Prostate gland (tissue), 2 donors: ENCODE measurements around the gene EEFSEC. TPM values are rescaled to one million over a fixed set of nuclear protein-coding genes. Genes with fewer than 3 reads are reported as not detected.

Experiments used
- DNase-seq: peaks from one replicate; pipeline ENCODE4 v3.0.0-alpha.2; 2019; ENCODE audit warnings: low spot score
- H3K27ac ChIP-seq, 2 donors: fragments of 200-600 bp; sonication (generic); 2 replicates each; pipeline ENCODE4 v1.5.1; 2017 to 2019
- H3K27me3 ChIP-seq: fragments of 200-600 bp; sonication (generic); replicated peaks from 2 replicates; pipeline ENCODE4 v1.5.1; 2019; ENCODE audit not compliant: insufficient read depth
- H3K36me3 ChIP-seq, 2 donors: fragments of 200-600 bp; sonication (generic); 1 replicate in 1 of 2; 2 replicates in 1 of 2; pipeline versions ENCODE4 v1.5.1 to v1.8.1; 2017 to 2019
- H3K4me1 ChIP-seq: fragments of 200-600 bp; sonication (generic); replicated peaks from 2 replicates; pipeline ENCODE4 v1.5.1; 2019
- H3K4me3 ChIP-seq, 2 donors: fragments of 200-600 bp; sonication (generic); 2 replicates each; pipeline ENCODE4 v1.5.1; 2017 to 2019
- H3K9me3 ChIP-seq: fragments of 200-600 bp; sonication (generic); 2 replicates; pipeline ENCODE4 v1.5.1; 2017
- CTCF ChIP-seq, 4 experiments: fragments of 200-600 bp in 2 of 4; fragments of 450-650 bp in 2 of 4; sonication (generic) in 2 of 4; IDR thresholded peaks; 1 replicate in 3 of 4; 2 replicates in 1 of 4; pipeline ENCODE4 v1.5.1; 2016 to 2019; ENCODE audit warnings: antibody characterized with exemption in 4 of 4, mild to moderate bottlenecking in 2 of 4, moderate library complexity in 2 of 4
- POLR2A ChIP-seq: fragments of 450-650 bp; IDR thresholded peaks from one replicate; pipeline ENCODE4 v1.6.1; 2016; ENCODE audit warnings: antibody characterized with exemption, mild to moderate bottlenecking
- POLR2AphosphoS5 ChIP-seq: sonication (generic); formaldehyde crosslinking; IDR thresholded peaks from one replicate; pipeline ENCODE4 v1.6.1; 2017; ENCODE audit warnings: antibody characterized with exemption
- WGBS: methylation state at CpG from one replicate; pipeline ENCODE4 v1.1.5; 2018; 5-methylcytosine and 5-hydroxymethylcytosine counted together
- intact Hi-C: fragments of 100-400 bp; cut with DNase I; formaldehyde crosslinking; loops from one replicate; pipeline ENCODE4 v1.14.2; 2022
- total RNA-seq, 2 donors: library from RNA; depleted of rRNA; stranded (reverse); fragments of >200 nt; gene quantifications; one replicate each; pipeline ENCODE4 v1.1.0, GENCODE V29; 2016

Gene EEFSEC
- total RNA-seq, 2 donors from 2014 or later: 24.7 to 26.1 TPM

DNA sequence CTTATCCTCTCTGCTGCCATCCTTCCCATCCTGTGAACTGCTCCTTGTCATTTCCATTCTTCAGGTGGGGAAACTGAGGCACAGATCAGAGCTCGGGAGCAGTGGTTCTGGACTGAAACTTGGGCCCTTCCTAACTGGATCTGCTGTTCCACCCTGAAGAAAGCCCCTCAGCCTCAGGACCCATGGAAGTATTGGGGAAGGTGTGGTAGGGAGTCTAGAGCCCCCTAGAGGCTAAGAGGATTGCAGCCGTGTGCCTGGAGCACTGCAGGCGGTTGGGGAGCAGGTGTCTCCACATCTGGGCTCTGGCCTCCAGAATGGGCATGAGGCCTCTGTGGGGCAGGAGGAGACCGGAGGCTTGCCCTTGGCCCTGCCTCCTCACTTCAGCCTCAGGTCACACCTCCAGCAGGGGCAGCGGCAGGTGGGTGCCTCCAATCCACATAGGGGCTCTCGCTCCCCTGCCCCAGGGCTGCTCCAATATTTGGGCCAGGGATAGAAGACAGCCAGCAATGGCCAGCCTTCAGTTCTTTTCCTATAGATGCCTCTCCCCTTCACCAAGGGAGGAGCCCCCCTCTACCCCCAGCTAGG is 285.3 kb downstream of the EEFSEC start:
- no peak for DNase-seq
- no peaks in the 10 kb centered on the region for H3K36me3 ChIP-seq
- no peaks in the 10 kb centered on the region for H3K9me3 ChIP-seq
- 84% methylated on average over 6 of the region's 6 CpGs for WGBS
- no peaks in the 10 kb centered on the region for H3K27me3 ChIP-seq
- intact Hi-C loops: no loop called here
- H3K4me1 ChIP-seq: peaks cover 4% of the 10 kb centered on the region
- H3K27ac ChIP-seq: no peak overlapping the region
- no peak overlapping the region for H3K4me3 ChIP-seq
- TF ChIP-seq POLR2AphosphoS5: no peak
- TF ChIP-seq POLR2A: no peak
- TF ChIP-seq CTCF (IDR thresholded peaks at IDR 0.05): no peak

GRCh38 chr3:128439226-128439625 is 285.9 kb downstream of the EEFSEC start:
- no peak for TF ChIP-seq POLR2A
- TF ChIP-seq CTCF (IDR thresholded peaks at IDR 0.05): no peak
- TF ChIP-seq POLR2AphosphoS5: no peak
- H3K9me3 ChIP-seq: no peaks in the 10 kb centered on the region
- intact Hi-C loops: no loop called here
- H3K36me3 ChIP-seq: no peaks in the 10 kb centered on the region
- peaks cover 4% of the 10 kb centered on the region for H3K4me1 ChIP-seq
- H3K27ac ChIP-seq: no peak overlapping the region
- no peak overlapping the region for H3K4me3 ChIP-seq
- H3K27me3 ChIP-seq: no peaks in the 10 kb centered on the region
- 51% methylated on average over 3 of the region's 3 CpGs for WGBS
- DNase-seq: no peak

- no peaks in the 10 kb centered on the region for H3K27me3 ChIP-seq
- H3K9me3 ChIP-seq: no peaks in the 10 kb centered on the region
- no peaks in the 10 kb centered on the region for H3K36me3 ChIP-seq
- DNase-seq: no peak
- no peaks in the 10 kb centered on the region for H3K4me1 ChIP-seq
- intact Hi-C loops: no loop called here
- H3K27ac ChIP-seq: no peak overlapping the region
- H3K4me3 ChIP-seq: no peak overlapping the region
- TF ChIP-seq POLR2A: no peak
- no peak for TF ChIP-seq CTCF (IDR thresholded peaks at IDR 0.05)
- TF ChIP-seq POLR2AphosphoS5: no peak
- WGBS: 94% methylated on average over 7 of the region's 7 CpGs
Measured at GRCh38 chr3:128442070-128442469, 288.8 kb downstream of the EEFSEC start.

DNA sequence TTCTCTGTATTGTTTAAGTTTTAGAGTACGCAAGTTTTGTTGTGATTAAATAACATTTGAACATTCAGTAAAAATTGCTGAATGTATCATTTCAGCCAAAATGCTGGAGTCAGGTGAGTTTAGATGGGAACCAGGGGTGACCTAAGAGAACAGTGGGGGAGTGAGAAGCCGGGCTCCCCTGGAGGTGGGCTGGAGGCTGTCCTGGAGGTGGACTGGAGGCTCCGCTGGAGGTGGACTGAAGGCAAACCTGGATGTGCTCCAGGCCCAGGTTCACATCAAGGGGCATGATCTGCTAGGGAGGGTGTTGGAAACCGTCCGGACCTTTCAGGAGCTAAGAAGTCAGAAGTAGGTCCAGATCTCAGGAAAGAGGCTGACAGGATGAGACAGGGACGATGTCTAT is 289.7 kb downstream of the EEFSEC start:
- DNase-seq: no peak
- intact Hi-C loops: no loop called here
- WGBS: 90% methylated on average over 6 of the region's 6 CpGs
- no peak overlapping the region for H3K4me3 ChIP-seq
- no peaks in the 10 kb centered on the region for H3K9me3 ChIP-seq
- H3K4me1 ChIP-seq: no peaks in the 10 kb centered on the region
- H3K27ac ChIP-seq: no peak overlapping the region
- H3K36me3 ChIP-seq: no peaks in the 10 kb centered on the region
- H3K27me3 ChIP-seq: no peaks in the 10 kb centered on the region
- TF ChIP-seq POLR2AphosphoS5: no peak
- no peak for TF ChIP-seq CTCF (IDR thresholded peaks at IDR 0.05)
- TF ChIP-seq POLR2A: no peak

DNA sequence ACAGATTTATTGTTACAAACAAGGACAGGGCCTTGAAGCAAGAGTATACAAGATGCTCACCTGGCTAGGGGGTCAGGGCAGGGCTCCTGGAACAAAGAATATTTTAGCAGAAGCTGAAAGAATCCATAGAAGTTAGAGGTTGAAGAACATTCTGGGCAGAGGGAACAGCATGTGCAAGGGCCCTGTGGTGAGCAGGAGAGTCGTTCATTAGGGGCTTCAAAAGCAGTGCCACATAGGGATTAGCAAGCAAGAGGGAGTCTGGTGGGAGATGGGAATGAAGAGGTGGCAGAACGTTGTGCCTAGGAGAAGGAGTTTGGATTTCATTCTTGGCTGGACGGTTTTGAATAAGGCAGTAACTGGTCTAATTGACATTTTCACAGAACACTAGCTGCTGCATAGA is 290.5 kb downstream of the EEFSEC start:
- Histone ChIP-seq H3K36me3 (no peaks in the 10 kb centered on the region), H3K9me3 (no peaks in the 10 kb centered on the region)

More for the DNA sequence above, 290.5 kb downstream of the EEFSEC start:
- intact Hi-C loops: no loop called here
- TF ChIP-seq POLR2A (no peak), POLR2AphosphoS5 (no peak), CTCF (IDR thresholded peaks at IDR 0.05) (no peak)
- no peak overlapping the region for H3K4me3 ChIP-seq
- no peak overlapping the region for H3K27ac ChIP-seq
- DNase-seq: no peak
- 79% methylated on average over 3 of the region's 3 CpGs for WGBS
- no peaks in the 10 kb centered on the region for H3K4me1 ChIP-seq
- no peaks in the 10 kb centered on the region for H3K27me3 ChIP-seq
